GM19455 (cell line): Measurements from ENCODE around the gene TTC27.
"Not testable (repeated sequence)": the region's sequence is repeated elsewhere in the genome, so short reads cannot be mapped to it uniquely, and the experiment has no call there.

Experiments used
- ATAC-seq: cut with Tn5 transposase; IDR thresholded peaks from one replicate; pipeline ENCODE4 v1.9.1; 2021; ENCODE audit not compliant: unreplicated experiment

TTC27 gene

GRCh38 chr2:32846274-32846673 is 218.4 kb downstream of the TTC27 start:
- ATAC-seq: not testable (repeated sequence)

- ATAC-seq: no peak
Measured at GRCh38 chr2:32847734-32848133, 219.9 kb downstream of the TTC27 start.

GRCh38 chr2:32849456-32850194 is 221.8 kb downstream of the TTC27 start:
- ATAC-seq: no peak

- no peak for ATAC-seq
Measured at GRCh38 chr2:32851777-32852439, 224.1 kb downstream of the TTC27 start.

- no peak for ATAC-seq
Measured at GRCh38 chr2:32852856-32853255, 225.0 kb downstream of the TTC27 start.

GRCh38 chr2:32856891-32857290 is 229.0 kb downstream of the TTC27 start:
- ATAC-seq: no peak

GRCh38 chr2:32858713-32859112 is 230.9 kb downstream of the TTC27 start:
- no peak for ATAC-seq

GRCh38 chr2:32860385-32860784 is 232.5 kb downstream of the TTC27 start:
- ATAC-seq: no peak

- no peak for ATAC-seq
Measured at GRCh38 chr2:32862269-32863055, 234.6 kb downstream of the TTC27 start.

- ATAC-seq: no peak
Measured at GRCh38 chr2:32863326-32863725, 235.5 kb downstream of the TTC27 start.

- ATAC-seq: no peak
Measured at GRCh38 chr2:32863803-32864202, 236.0 kb downstream of the TTC27 start.

- no peak for ATAC-seq
Measured at GRCh38 chr2:32864334-32865111, 236.7 kb downstream of the TTC27 start.

- ATAC-seq: no peak
Measured at GRCh38 chr2:32865399-32866068, 237.7 kb downstream of the TTC27 start.

GRCh38 chr2:32866462-32866861 is 238.6 kb downstream of the TTC27 start:
- not testable (repeated sequence) for ATAC-seq
